GM12801 (cell line): Measurements from ENCODE around the gene VPS26B.

Experiments used
- TF ChIP-seq, protein P1 (sequence below): IDR thresholded peaks from one replicate; pipeline ENCODE4 v1.5.1; 2011; ENCODE audit warnings: control low read depth; ENCODE audit not compliant: insufficient read length; ENCODE audit errors: extremely low read depth

VPS26B gene

DNA sequence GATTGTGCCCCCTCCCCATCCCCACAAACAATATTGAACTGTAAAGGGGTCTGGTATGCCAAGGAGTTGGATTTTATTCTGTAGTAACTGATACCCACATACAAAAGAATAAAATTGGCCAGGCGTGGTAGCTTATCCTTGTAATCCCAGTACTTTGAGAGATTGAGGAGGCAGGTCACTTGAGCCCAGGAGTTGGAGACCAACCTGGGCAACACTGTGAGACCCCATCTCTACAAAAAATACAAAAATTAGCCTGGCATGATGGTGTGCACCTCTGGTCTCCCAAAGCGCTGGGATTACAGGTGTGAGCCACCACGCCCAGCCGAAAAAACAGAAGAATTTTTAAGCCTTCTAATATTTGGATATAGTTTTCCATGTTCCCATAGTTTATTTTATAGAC, 47.5 kb downstream of the VPS26B start:
- TF ChIP-seq, protein P1, sequence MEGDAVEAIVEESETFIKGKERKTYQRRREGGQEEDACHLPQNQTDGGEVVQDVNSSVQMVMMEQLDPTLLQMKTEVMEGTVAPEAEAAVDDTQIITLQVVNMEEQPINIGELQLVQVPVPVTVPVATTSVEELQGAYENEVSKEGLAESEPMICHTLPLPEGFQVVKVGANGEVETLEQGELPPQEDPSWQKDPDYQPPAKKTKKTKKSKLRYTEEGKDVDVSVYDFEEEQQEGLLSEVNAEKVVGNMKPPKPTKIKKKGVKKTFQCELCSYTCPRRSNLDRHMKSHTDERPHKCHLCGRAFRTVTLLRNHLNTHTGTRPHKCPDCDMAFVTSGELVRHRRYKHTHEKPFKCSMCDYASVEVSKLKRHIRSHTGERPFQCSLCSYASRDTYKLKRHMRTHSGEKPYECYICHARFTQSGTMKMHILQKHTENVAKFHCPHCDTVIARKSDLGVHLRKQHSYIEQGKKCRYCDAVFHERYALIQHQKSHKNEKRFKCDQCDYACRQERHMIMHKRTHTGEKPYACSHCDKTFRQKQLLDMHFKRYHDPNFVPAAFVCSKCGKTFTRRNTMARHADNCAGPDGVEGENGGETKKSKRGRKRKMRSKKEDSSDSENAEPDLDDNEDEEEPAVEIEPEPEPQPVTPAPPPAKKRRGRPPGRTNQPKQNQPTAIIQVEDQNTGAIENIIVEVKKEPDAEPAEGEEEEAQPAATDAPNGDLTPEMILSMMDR: no peak

DNA sequence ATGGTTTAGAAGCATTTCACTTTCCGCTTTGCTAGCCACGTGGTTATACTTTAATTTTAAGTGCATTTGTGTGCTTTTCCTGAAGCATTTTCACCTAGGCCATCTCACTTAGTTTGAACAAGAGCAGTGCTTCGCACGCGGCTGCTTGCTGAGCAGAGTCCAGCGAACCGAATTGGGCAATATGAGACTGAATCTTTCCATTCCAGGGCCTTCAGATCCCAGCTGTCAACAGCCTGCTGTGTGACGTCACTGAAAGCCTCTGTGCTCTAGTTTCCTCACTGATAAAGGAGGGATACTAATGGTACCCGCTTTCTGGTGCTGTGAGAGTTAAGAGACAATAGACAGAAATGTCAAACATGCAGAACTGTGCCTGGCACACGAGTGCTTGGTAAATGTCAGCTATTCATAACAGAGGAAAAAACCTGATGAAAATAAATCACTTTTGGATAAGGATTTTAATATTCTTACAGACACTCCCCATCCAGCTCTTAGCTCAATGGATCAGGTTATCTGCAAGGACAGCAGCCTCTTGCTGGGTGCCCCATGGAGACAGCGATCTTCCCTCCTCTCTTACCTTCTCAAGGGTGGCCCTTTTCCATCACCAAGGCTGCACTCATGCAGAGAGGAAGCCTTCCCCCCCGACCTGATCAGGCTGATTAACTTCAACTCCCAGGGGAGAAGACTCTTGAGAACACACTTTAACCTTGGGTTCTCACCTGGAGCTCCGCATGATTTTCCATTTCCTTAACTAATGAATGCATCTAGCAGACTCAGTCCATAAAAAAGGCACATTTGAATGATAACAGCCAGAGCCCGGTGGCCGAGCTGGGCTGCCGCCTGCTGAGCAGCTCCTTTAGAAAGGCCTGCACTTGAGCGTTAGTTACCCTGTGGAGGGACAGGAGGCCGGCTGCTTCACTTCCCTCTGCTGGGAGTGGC, 48.2 kb downstream of the VPS26B start:
- TF ChIP-seq, protein P1: no peak

DNA sequence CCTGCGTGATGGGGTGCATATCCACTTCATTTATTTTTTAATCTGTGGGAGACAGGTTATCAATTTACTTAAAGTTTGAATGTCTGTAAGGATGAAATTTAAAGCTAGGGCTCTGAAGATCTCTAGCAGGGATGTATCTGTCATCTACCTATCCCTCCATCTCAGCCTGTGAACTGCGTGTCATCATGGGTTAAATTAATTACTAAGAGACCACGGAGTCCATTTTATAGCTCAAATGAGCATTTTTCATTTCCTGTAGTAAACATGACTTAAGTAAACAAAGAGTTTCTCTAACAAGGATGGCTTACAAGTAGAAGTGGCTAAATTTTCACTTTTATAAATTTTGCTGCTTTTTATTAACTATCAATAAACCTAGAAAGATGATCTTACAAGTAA, 48.8 kb downstream of the VPS26B start:
- TF ChIP-seq, protein P1: no peak

DNA sequence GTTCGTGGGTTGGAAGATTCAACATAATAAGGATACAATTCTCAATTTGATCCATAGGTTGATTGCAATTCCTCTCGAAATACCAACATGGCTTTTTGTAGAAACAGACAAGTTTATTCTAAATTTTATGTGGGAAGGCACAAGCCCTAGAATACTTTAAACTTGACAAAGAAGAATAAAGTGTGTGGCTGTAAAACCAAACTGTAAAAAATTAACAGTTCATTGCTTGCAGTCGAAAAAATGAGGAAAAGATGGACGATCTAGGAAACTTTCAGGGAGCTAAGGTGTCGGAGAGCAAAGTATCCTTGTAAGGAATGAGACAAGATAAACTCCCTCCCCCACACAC, 50.7 kb downstream of the VPS26B start:
- TF ChIP-seq, protein P1: no peak

DNA sequence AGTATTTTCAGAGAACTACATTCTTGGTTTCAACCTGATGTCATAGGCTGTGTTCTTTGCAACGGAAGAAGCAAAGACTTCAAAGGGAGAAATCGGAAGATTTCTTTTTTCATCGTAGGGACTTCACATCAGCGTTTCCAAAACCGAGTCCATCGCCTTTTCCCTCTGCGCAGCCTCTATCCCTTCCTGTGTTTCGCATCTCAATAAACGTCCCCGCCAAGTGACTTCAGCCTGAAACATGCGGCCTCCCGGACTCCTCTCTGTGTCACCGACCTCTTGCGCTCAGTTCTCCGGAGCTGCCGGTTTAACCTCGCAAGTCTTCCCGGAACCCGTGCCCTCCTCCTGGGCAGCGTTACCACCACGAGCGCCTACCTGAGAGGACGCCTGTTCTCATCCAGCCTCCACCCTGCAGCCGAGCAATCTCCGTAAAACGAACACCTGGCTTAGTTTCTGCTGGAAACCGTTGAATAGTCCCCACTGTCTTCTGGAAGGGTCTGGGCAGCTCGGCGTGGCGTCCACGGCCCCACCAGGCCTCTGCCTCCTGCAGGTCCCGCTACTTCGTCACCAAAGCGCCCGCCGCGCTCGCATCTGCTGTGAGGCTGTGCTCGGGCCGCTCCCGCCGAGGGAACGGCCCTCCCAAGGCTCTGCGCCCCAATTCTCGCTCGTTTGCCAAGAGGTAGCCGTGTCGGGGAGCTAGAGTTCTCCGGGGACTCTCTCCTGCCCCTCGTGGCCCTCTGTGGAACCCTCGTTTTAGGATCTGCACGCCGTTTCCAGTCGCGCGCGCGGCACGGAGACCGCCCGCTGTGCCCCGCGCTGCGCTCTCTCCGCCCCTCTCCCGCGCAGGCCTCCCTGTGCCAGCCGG, 51.3 kb downstream of the VPS26B start, which contains the start of gene GLB1L3:
GLB1L3 (plus strand) TSS at position 846 of the 862 bp plus-strand sequence. CDS start 362 bp downstream, outside the sequence.
- TF ChIP-seq, protein P1: no peak

DNA sequence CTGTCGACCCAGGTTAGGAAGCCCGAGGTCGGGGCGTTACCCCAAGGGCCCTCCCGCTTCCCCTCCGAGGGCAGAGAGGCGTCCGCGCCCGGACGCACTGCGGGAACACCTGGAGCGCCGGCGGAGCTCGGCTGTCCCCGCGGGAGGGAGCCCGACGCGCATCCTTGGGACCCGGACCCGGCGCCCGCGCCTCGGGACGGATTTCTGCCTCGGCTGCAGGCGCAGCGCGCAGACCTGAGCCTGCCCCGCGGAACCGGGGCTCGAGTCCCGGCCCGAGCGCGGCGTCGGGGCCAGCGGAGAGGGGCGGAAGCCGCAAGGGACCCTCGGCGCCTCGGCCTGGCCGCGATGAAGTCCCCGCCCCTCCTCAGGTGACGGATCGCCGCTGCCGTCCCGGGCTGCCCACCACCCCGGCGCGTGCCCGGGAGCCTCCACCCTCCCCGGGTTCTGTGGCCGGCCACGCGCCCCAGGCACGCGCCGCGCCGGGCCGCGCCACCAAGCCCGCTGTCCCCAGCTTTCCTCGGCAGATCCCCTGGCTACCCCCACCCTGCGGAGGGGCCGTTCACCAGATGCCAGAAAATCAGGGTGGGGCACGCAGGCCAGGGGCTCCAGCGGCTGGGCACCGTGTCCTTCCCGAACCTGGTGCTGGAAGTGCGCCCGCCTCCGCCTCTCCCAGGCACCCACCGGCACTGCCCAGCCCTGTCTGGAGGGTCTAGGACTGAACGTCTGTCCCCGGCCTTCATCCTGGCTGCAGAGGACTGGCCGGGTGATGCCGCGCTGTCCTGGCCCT, 52.1 kb downstream of the VPS26B start:
- TF ChIP-seq, protein P1: no peak
